IMR-90 (cell line): ENCODE measurements around the gene TXNL1. TPM values are rescaled to one million over a fixed set of nuclear protein-coding genes. Genes with fewer than 3 reads are reported as not detected.

Experiments
- ATAC-seq: fragments of 200-7000 bp; cut with Tn5 transposase; 2 replicates; pipeline ENCODE4 v1.9.1; 2020; ENCODE audit warnings: low read depth, mild to moderate bottlenecking, moderate library complexity
- BruUV-seq: library from RNA; stranded (reverse); fragments of 400-500 nt; replicated peaks from 2 replicates; lab custom pipeline; 2021; lab: Mats Ljungman, UMichigan
- CTCF ChIA-PET: fragments of 300-600 bp; formaldehyde crosslinking; extraction: SDS; loops from one replicate; lab custom pipeline; 2021; ENCODE audit warnings: antibody characterized with exemption; lab: Yijun Ruan, JAX
- POLR2A ChIA-PET: fragments of 300-600 bp; sonication (Branson Sonifier 250); formaldehyde crosslinking; loops from one replicate; lab custom pipeline; 2022; ENCODE audit warnings: antibody characterized with exemption; ENCODE audit not compliant: unreplicated experiment; lab: Charles Lee
- DNase-seq: peaks from one replicate; pipeline ENCODE4 v3.0.0; 2013
- H2AFZ ChIP-seq: replicated peaks from 2 replicates; pipeline ENCODE3; 2013; ENCODE audit warnings: low read length, mild to moderate bottlenecking; ENCODE audit not compliant: poor library complexity
- H2AK5ac ChIP-seq: 2 replicates; pipeline ENCODE4 v1.6.1; 2013; ENCODE audit warnings: low read depth, low read length, inconsistent platforms
- H2AK9ac ChIP-seq: replicated peaks from 2 replicates; pipeline ENCODE3; 2013; ENCODE audit warnings: mild to moderate bottlenecking, low read depth, low read length, moderate library complexity; ENCODE audit not compliant: poor library complexity
- H2BK120ac ChIP-seq: 2 replicates; pipeline ENCODE4 v1.6.1; 2013; ENCODE audit warnings: low read depth, low read length, inconsistent platforms
- H2BK15ac ChIP-seq: 3 replicates; pipeline ENCODE4 v1.6.1; 2013; ENCODE audit warnings: low read depth, low read length, inconsistent platforms
- H2BK20ac ChIP-seq: 2 replicates; pipeline ENCODE4 v1.6.1; 2013; ENCODE audit warnings: low read depth, mild to moderate bottlenecking, inconsistent platforms, low read length, moderate library complexity
- H2BK5ac ChIP-seq: 2 replicates; pipeline ENCODE4 v1.6.1; 2013; ENCODE audit warnings: mild to moderate bottlenecking, low read depth, low read length, inconsistent platforms; ENCODE audit not compliant: poor library complexity, severe bottlenecking
- H3K14ac ChIP-seq: replicated peaks from 2 replicates; pipeline ENCODE4 v1.6.1; 2013; ENCODE audit warnings: low read depth, low read length, inconsistent platforms
- H3K18ac ChIP-seq: 2 replicates; pipeline ENCODE4 v1.6.1; 2013; ENCODE audit warnings: low read depth, low read length, control low read depth
- H3K23ac ChIP-seq: 2 replicates; pipeline ENCODE4 v1.6.1; 2013; ENCODE audit warnings: low read depth, low read length, inconsistent platforms
- H3K27ac ChIP-seq: 2 replicates; pipeline ENCODE4 v1.5.1; 2013; ENCODE audit warnings: mild to moderate bottlenecking, control low read depth, low read length; ENCODE audit not compliant: insufficient read depth
- H3K27me3 ChIP-seq: 2 replicates; pipeline ENCODE4 v1.6.1; 2013; ENCODE audit warnings: low read length; ENCODE audit not compliant: control insufficient read depth, insufficient read depth
- H3K36me3 ChIP-seq: 2 replicates; pipeline ENCODE4 v1.6.1; 2013; ENCODE audit warnings: low read length, mixed read lengths; ENCODE audit not compliant: control insufficient read depth, insufficient read depth
- H3K4ac ChIP-seq: 2 replicates; pipeline ENCODE4 v1.6.1; 2013; ENCODE audit warnings: low read depth, low read length, inconsistent platforms
- H3K4me1 ChIP-seq: 2 replicates; pipeline ENCODE4 v1.6.1; 2013; ENCODE audit warnings: low read length, mixed read lengths; ENCODE audit not compliant: control insufficient read depth, insufficient read depth
- H3K4me2 ChIP-seq: 2 replicates; pipeline ENCODE4 v1.6.1; 2013; ENCODE audit warnings: low read depth, mild to moderate bottlenecking, control low read depth, low read length, moderate library complexity
- H3K4me3 ChIP-seq: 2 replicates; pipeline ENCODE4 v1.5.1; 2013; ENCODE audit warnings: low read depth, mild to moderate bottlenecking, control low read depth, low read length, moderate library complexity; ENCODE audit not compliant: insufficient read depth
- H3K56ac ChIP-seq: 2 replicates; pipeline ENCODE4 v1.6.1; 2013; ENCODE audit warnings: low read length, inconsistent platforms; ENCODE audit not compliant: insufficient read depth; ENCODE audit errors: extremely low read depth
- H3K79me1 ChIP-seq, 2 experiments: 2 replicates each; pipeline ENCODE4 v1.6.1; 2013; ENCODE audit warnings: low read length in 2 of 2, inconsistent platforms in 1 of 2, low read depth in 1 of 2
- H3K9ac ChIP-seq: 2 replicates; pipeline ENCODE4 v1.6.1; 2013; ENCODE audit warnings: low read depth, low read length, control low read depth
- H3K9me1 ChIP-seq: 2 replicates; pipeline ENCODE4 v1.6.1; 2013; ENCODE audit warnings: low read length, inconsistent platforms; ENCODE audit not compliant: insufficient read depth
- H3K9me3 ChIP-seq: 2 replicates; pipeline ENCODE4 v1.6.1; 2013; ENCODE audit warnings: low read length; ENCODE audit not compliant: control insufficient read depth, insufficient read depth
- H4K20me1 ChIP-seq: 2 replicates; pipeline ENCODE4 v1.6.1; 2013; ENCODE audit warnings: low read length, inconsistent platforms; ENCODE audit not compliant: insufficient read depth
- H4K5ac ChIP-seq: 2 replicates; pipeline ENCODE4 v1.6.1; 2013; ENCODE audit warnings: mild to moderate bottlenecking, low read depth, low read length, control low read depth
- H4K8ac ChIP-seq, 2 experiments: 2 replicates each; pipeline ENCODE4 v1.6.1; 2013; ENCODE audit warnings: low read depth in 2 of 2, low read length in 2 of 2, control low read depth in 1 of 2, inconsistent platforms in 1 of 2
- H4K91ac ChIP-seq: 2 replicates; pipeline ENCODE4 v1.6.1; 2013; ENCODE audit warnings: low read depth, low read length, inconsistent platforms; ENCODE audit not compliant: insufficient read depth
- BHLHE40 ChIP-seq: fragments of 150-350 bp; IDR thresholded peaks from 2 replicates; pipeline ENCODE4 v1.6.1; 2016; ENCODE audit warnings: mild to moderate bottlenecking, low read depth, low read length
- CEBPB ChIP-seq: IDR thresholded peaks from 2 replicates; pipeline ENCODE4 v1.6.1; 2012; ENCODE audit warnings: low read depth, low read length, improper control_type of control experiment
- MAFK ChIP-seq: IDR thresholded peaks from 2 replicates; pipeline ENCODE4 v1.6.1; 2012; ENCODE audit warnings: low read depth, low read length, improper control_type of control experiment
- WGBS, 2 experiments: methylation state at CpG; one replicate each; pipeline versions ENCODE4 v1.1.5 to v1.1.7; 2013; ENCODE audit warnings: missing lambda C conversion rate in 2 of 2; ENCODE audit not compliant: insufficient read length in 1 of 2; ENCODE audit errors: extremely low coverage in 2 of 2; 5-methylcytosine and 5-hydroxymethylcytosine counted together
- dilution Hi-C: fragments of 300-500 bp; cut with HindIII; formaldehyde crosslinking; loops from one replicate; pipeline ENCODE4 v1.14.3; 2018; ENCODE audit warnings: low sequenced_read_pairs; ENCODE audit not compliant: unreplicated experiment
- in situ Hi-C: fragments of 300-500 bp; cut with MboI; formaldehyde crosslinking; loops from 3 replicates; pipeline ENCODE4 v1.14.3; 2019; ENCODE audit warnings: low sequenced_read_pairs, inconsistent platforms, mixed read lengths
- intact Hi-C: fragments of 100-400 bp; cut with micrococcal nuclease; formaldehyde crosslinking; loops from 2 replicates; pipeline ENCODE4 v1.10.0; 2022
- polyA plus RNA-seq, 3 experiments: library from polyadenylated mRNA; depleted of rRNA; stranded (reverse); fragments of >200 nt; gene quantifications; 2 replicates each; pipeline ENCODE4 v1.2.3, GENCODE V29; 2012; ENCODE audit warnings: low replicate concordance in 1 of 3
- total RNA-seq: library from RNA; depleted of rRNA; stranded (reverse); fragments of >200 nt; gene quantifications from 2 replicates; pipeline ENCODE4 v1.2.3, GENCODE V29; 2012

The TXNL1 gene
- total and polyA plus RNA-seq, 2 of the 4 experiments (the other 2 are of a cell fraction), result 38.7 to 62.5 TPM

DNA sequence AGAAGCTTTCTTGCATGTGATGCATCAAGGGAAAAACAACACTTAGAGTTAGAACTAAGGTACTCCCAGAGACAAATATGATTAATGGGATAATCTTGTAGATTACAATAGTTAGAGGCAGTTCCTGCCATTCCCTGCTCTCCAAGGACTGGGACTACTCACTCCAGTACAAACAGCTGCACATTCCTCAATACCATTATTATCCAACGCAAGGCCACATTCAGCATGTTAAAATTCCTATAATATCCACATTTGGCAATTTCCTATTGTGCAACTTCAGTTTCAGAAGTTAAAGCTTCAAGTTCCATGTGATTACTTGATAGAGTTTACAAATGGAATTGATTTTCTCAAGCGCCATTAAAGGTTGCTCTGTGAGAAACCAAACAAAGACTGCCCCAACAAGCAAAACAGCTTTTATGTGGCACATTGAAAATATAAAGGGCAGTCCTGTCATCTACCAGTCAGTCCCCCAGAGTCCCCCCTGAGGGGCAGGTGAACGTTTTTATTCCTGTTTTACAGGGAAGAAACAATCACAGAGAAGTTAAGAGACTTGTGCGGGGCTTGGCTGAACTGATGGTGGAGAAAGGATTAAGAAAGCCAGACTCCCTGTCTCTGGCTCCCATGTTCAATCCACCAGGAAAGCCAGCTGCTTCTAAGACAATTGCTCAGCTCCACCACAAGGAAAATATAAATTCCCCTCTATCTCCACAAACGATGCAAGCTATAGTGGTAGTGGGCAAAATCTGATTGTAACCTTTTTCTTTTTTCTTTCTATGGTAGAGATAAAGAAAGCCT lies 72.6 kb downstream of the TXNL1 start:
- peak overlapping the region; percentile 14; the same call in 1 of the 2 replicates for H3K4ac ChIP-seq
- no peak overlapping the region for H2BK5ac ChIP-seq
- in situ Hi-C loops (no loop called here), dilution Hi-C loops (no loop called here), intact Hi-C loops (no loop called here)
- H4K91ac ChIP-seq, result no peak overlapping the region
- no peak overlapping the region for H3K23ac ChIP-seq
- no peaks in the 10 kb centered on the region for H3K79me1 ChIP-seq
- peak; percentile 16; the same call in 1 of the 2 replicates for TF ChIP-seq BHLHE40
- no peak for TF ChIP-seq MAFK
- TF ChIP-seq CEBPB, result peak; percentile 97
- peaks cover 2% of the 10 kb centered on the region; the same call in 1 of the 2 replicates for H3K4me1 ChIP-seq
- no peaks in the 10 kb centered on the region for H3K9me3 ChIP-seq
- no peaks in the 10 kb centered on the region for H3K27me3 ChIP-seq
- H2BK20ac ChIP-seq, result no peak overlapping the region
- no peak overlapping the region for H3K4me3 ChIP-seq
- no peaks in the 10 kb centered on the region for H3K36me3 ChIP-seq
- H2AK9ac ChIP-seq, result no peak overlapping the region
- H4K5ac ChIP-seq, result peak overlapping the region; percentile 13; the same call in 1 of the 2 replicates
- no peak overlapping the region for H3K56ac ChIP-seq
- no peak overlapping the region for H2AFZ ChIP-seq
- DNase-seq (peak; percentile 92), ATAC-seq (peak; percentile 90)
- no peaks in the 10 kb centered on the region for H4K20me1 ChIP-seq
- no CpG with 5 or more reads among the region's 5 CpGs for WGBS, 2 experiments
- H4K8ac ChIP-seq, result peak overlapping the region in 1 of 2 experiments; percentile 14; a peak in 1 of 4 replicates
- H3K27ac ChIP-seq, result peak overlapping the region; percentile 61; the same call in 1 of the 2 replicates
- POLR2A ChIA-PET, result no interaction called here
- H3K4me2 ChIP-seq, result no peak overlapping the region
- H2BK15ac ChIP-seq, result peak overlapping the region; percentile 24; the same call in 1 of the 3 replicates
- H3K18ac ChIP-seq, result peak overlapping the region; percentile 27
- CTCF ChIA-PET, result interaction anchor here (1.6 kb wide), 1 partner anchor 11 kb away, joined by 5 read pairs; no protein-coding TSS in a partner anchor
- H2BK120ac ChIP-seq, result peak overlapping the region; percentile 64; the same call in 1 of the 2 replicates
- H3K9ac ChIP-seq, result no peak overlapping the region
- no TSS peak for BruUV-seq
- no peaks in the 10 kb centered on the region for H3K9me1 ChIP-seq
- H3K14ac ChIP-seq, result no peak overlapping the region
- H2AK5ac ChIP-seq, result no peak overlapping the region
